ENCODE measurements around the gene CDHR3. TPM values are rescaled to one million over a fixed set of nuclear protein-coding genes. Genes with fewer than 3 reads are reported as not detected.

The CDHR3 gene
- total RNA-seq, 1 experiment from 2014 or later = 8.7 TPM

DNA sequence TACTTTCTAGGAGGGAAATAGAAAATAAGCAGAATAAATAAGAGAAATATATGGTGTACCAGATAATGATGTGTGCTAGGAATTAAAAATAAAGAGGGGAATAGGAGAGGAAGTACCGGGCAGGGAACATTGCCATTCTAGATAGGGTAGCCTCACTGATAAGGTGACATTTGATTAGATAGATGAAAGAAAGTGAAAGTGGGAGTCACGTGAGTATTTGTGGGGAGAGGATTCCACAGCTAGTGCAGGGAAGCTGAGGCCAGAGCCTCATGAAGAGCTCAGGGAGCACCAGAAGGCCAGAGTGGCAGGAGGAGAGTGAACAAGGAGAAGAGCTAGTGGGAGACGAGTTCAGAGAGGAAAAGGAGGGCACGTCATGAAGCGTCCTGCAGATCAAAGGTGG is 49.1 kb downstream of the CDHR3 start:
- H3K9me3 ChIP-seq (ENCODE audit: insufficient read depth, low read depth) = no peaks in the 10 kb centered on the region
- TF ChIP-seq, protein P1, sequence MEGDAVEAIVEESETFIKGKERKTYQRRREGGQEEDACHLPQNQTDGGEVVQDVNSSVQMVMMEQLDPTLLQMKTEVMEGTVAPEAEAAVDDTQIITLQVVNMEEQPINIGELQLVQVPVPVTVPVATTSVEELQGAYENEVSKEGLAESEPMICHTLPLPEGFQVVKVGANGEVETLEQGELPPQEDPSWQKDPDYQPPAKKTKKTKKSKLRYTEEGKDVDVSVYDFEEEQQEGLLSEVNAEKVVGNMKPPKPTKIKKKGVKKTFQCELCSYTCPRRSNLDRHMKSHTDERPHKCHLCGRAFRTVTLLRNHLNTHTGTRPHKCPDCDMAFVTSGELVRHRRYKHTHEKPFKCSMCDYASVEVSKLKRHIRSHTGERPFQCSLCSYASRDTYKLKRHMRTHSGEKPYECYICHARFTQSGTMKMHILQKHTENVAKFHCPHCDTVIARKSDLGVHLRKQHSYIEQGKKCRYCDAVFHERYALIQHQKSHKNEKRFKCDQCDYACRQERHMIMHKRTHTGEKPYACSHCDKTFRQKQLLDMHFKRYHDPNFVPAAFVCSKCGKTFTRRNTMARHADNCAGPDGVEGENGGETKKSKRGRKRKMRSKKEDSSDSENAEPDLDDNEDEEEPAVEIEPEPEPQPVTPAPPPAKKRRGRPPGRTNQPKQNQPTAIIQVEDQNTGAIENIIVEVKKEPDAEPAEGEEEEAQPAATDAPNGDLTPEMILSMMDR (conservative IDR thresholded peaks at IDR 0.05) = no peak
- TF ChIP-seq EZH2 (IDR thresholded peaks at IDR 0.05; ENCODE audit: low read depth) = no peak
- H2AFZ ChIP-seq = no peak overlapping the region
- no peak overlapping the region for H3K27ac ChIP-seq
- peaks cover 6% of the 10 kb centered on the region for H3K4me1 ChIP-seq (replicated peaks; ENCODE audit: insufficient read depth)
- no peak for DNase-seq
- BruUV-seq (replicated peaks) = no TSS peak
- H3K9me2 ChIP-seq (ENCODE audit: insufficient read depth) = no peaks in the 10 kb centered on the region
- no peaks in the 10 kb centered on the region for H3K79me2 ChIP-seq (ENCODE audit: low read depth)
- H3K36me3 ChIP-seq (ENCODE audit: low read depth) = no peaks in the 10 kb centered on the region
- ChIA-PET POLR2A (ENCODE audit: unreplicated experiment) (no interaction called here), CTCF (no interaction called here)
- intact Hi-C loops (cut with micrococcal nuclease; ENCODE audit: unreplicated experiment) = no loop called here
- 0 out of 2 replicates have a peak, but pooled peaks cover 4% of the 10 kb centered on the region for H3F3A ChIP-seq (ENCODE audit: insufficient read depth, low read depth)
- H3K4me2 ChIP-seq = no peak overlapping the region
- H4K20me1 ChIP-seq (ENCODE audit: insufficient read depth) = no peaks in the 10 kb centered on the region
- no peak overlapping the region for H3K4me3 ChIP-seq
- H3K27me3 ChIP-seq (ENCODE audit: insufficient read depth, low read depth) = no peaks in the 10 kb centered on the region

DNA sequence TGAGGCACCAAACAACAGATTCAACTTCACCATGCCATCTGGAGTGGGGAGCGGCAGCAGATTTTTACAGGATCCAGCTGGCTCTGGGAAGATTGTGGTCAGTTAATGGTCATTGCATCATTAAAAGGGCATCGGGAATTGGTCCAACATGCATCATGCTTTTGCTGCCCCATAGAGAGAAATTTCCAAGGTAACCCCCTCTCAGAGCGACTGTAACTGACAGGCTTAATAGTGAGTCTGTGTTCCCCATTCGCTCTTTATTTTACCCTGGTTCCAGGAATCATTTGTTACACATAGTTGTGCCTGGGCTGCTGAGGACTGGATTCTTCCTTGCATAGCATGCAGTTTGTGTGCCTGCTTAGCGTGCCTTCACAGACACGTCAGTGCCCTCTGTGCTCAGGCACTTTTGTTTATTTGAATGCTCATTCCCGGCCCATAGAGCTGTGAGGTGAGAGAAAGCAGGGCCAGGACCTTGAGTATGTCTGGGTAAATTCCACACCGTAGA is 49.9 kb downstream of the CDHR3 start:
- Histone ChIP-seq H3K27ac (no peak overlapping the region), H3K36me3 (ENCODE audit: low read depth) (no peaks in the 10 kb centered on the region), H3K79me2 (ENCODE audit: low read depth) (no peaks in the 10 kb centered on the region), H3K27me3 (ENCODE audit: insufficient read depth, low read depth) (no peaks in the 10 kb centered on the region), H3K4me1 (replicated peaks; ENCODE audit: insufficient read depth) (peaks cover 6% of the 10 kb centered on the region), H3K9me2 (ENCODE audit: insufficient read depth) (no peaks in the 10 kb centered on the region), H2AFZ (no peak overlapping the region), H3F3A (ENCODE audit: insufficient read depth, low read depth) (0 out of 2 replicates have a peak, but pooled peaks cover 4% of the 10 kb centered on the region), H4K20me1 (ENCODE audit: insufficient read depth) (no peaks in the 10 kb centered on the region), H3K9me3 (ENCODE audit: insufficient read depth, low read depth) (no peaks in the 10 kb centered on the region), H3K4me2 (no peak overlapping the region), H3K4me3 (no peak overlapping the region)
- BruUV-seq (replicated peaks) = no TSS peak
- no peak for DNase-seq
- ChIA-PET CTCF (no interaction called here), POLR2A (ENCODE audit: unreplicated experiment) (no interaction called here)
- intact Hi-C loops (cut with micrococcal nuclease; ENCODE audit: unreplicated experiment) = no loop called here
- no peak for TF ChIP-seq EZH2 (IDR thresholded peaks at IDR 0.05; ENCODE audit: low read depth)
- TF ChIP-seq, protein P1 (conservative IDR thresholded peaks at IDR 0.05) = no peak

DNA sequence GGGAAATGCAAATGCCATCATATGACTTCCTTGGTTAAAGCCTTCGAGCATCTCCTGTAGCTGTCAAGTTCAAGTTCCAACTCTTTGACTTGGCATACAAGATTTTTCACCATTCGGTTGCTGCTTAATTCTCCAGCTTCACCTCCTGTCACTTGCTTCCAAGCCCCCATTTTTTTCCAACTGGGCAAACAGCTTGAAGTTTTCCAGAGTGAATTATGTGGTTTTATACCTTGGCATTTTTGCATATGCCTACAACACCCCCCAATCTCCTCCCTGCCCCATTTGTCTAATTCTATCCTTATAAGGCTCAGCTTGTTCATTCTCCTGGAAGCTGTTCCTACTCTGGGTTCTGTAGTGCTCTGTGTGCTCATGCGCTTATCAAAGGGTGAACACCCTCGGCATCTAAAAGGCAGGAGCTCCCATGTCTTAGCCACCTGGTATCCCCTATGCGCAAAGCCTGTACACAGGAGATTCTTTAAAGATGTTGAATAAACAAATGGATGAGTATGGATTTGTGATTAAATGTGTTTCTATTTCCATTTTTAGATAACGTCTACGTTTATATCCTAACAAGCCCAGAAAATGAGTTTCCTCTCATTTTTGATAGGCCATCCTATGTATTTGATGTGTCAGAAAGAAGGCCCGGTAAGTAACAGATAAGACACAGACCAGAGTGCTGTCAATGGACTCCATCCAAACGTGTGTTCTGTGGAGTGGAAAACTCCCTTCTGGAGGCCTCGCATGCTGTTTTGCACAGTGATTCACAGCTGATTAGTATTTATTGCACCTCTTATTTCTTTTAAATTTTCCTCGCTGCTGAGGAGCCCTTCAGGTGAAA is 52.5 kb downstream of the CDHR3 start:
- Histone ChIP-seq H3K9me3 (ENCODE audit: insufficient read depth, low read depth) (no peaks in the 10 kb centered on the region), H3K27me3 (ENCODE audit: insufficient read depth, low read depth) (no peaks in the 10 kb centered on the region), H3K4me1 (replicated peaks; ENCODE audit: insufficient read depth) (no peaks in the 10 kb centered on the region), H3K4me2 (no peak overlapping the region), H3K36me3 (ENCODE audit: low read depth) (no peaks in the 10 kb centered on the region), H2AFZ (no peak overlapping the region), H3K79me2 (ENCODE audit: low read depth) (no peaks in the 10 kb centered on the region), H3K27ac (no peak overlapping the region), H3K4me3 (no peak overlapping the region), H3K9me2 (ENCODE audit: insufficient read depth) (no peaks in the 10 kb centered on the region), H4K20me1 (ENCODE audit: insufficient read depth) (no peaks in the 10 kb centered on the region), H3F3A (ENCODE audit: insufficient read depth, low read depth) (no peaks in the 10 kb centered on the region)
- ChIA-PET POLR2A (ENCODE audit: unreplicated experiment) (interaction anchor here (0.7 kb wide), 1 partner anchor 849 kb away, joined by 6 read pairs; the partner anchor contains the start of gene PIK3CG), CTCF (no interaction called here)
- DNase-seq = no peak
- TF ChIP-seq EZH2 (IDR thresholded peaks at IDR 0.05; ENCODE audit: low read depth) = no peak
- TF ChIP-seq, protein P1 (conservative IDR thresholded peaks at IDR 0.05) = no peak
- intact Hi-C loops (cut with micrococcal nuclease; ENCODE audit: unreplicated experiment) = no loop called here
- no TSS peak for BruUV-seq (replicated peaks)
